RWPE1 (cell line): ENCODE measurements around the gene OXLD1.
A peak's percentile ranks its signal among the peaks of the same experiment; 100 is the strongest.

Source experiments
- CTCF ChIA-PET: fragments of 350-600 bp; sonication (Branson Sonifier 250); formaldehyde crosslinking; extraction: SDS; loops from one replicate; lab custom pipeline; 2021; lab: Yijun Ruan, JAX
- POLR2A ChIA-PET: fragments of 400-600 bp; formaldehyde crosslinking; extraction: SDS; loops from one replicate; lab custom pipeline; 2020; ENCODE audit warnings: antibody characterized with exemption; ENCODE audit not compliant: low non-redundant PET; lab: Yijun Ruan, JAX
- DNase-seq: peaks from one replicate; pipeline ENCODE4 v3.0.0; 2012; ENCODE audit warnings: low spot score
- H3K27ac ChIP-seq: fragments of 450-650 bp; 2 replicates; pipeline ENCODE4 v1.5.1; 2017
- TF ChIP-seq, protein P1 (sequence below): fragments of 450-650 bp; conservative IDR thresholded peaks from 2 replicates; pipeline ENCODE4 v1.5.1; 2017; ENCODE audit warnings: low read depth, mild to moderate bottlenecking

Gene OXLD1

DNA sequence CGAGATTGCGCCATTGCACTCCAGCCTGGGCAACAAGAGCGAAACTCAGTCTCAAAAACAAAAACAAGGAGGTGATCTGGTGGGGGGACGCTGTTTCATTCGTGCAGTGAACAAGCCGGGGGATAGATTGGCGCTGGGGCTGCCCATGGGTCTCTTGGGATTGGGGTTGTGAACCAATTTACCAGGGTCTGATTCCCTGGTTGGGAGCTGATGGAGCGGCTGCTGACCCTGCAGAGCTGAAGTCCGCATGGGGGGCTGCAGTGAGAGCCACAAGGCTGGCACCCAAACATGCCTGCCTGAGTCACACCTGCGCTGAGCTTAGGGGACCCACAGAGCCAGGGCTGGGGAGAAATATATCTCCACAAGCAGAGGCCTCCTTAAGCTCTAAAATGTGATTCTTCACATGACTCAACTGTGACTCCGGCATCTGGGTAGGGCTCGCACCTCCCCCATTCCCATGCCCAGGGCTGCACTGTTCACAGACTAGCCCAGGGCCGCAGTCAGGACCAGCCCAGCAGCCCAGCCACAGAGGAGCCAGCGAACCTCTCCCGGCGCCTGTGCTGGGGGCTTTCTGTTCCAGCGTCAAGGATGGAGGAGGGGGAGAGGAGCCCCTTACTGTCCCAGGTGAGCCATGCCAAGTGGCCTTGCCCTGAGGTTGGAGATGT is 24.4 kb downstream of the OXLD1 start:
- ChIA-PET CTCF (no interaction called here), POLR2A (no interaction called here)
- TF ChIP-seq, protein P1, sequence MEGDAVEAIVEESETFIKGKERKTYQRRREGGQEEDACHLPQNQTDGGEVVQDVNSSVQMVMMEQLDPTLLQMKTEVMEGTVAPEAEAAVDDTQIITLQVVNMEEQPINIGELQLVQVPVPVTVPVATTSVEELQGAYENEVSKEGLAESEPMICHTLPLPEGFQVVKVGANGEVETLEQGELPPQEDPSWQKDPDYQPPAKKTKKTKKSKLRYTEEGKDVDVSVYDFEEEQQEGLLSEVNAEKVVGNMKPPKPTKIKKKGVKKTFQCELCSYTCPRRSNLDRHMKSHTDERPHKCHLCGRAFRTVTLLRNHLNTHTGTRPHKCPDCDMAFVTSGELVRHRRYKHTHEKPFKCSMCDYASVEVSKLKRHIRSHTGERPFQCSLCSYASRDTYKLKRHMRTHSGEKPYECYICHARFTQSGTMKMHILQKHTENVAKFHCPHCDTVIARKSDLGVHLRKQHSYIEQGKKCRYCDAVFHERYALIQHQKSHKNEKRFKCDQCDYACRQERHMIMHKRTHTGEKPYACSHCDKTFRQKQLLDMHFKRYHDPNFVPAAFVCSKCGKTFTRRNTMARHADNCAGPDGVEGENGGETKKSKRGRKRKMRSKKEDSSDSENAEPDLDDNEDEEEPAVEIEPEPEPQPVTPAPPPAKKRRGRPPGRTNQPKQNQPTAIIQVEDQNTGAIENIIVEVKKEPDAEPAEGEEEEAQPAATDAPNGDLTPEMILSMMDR: no peak
- peak; percentile 92 for DNase-seq
- H3K27ac ChIP-seq: peak overlapping the region; percentile 80

- ChIA-PET CTCF (interaction anchor here (0.6 kb wide), 1 partner anchor 417 kb away, joined by 4 read pairs; the partner anchor contains the start of gene CEP131), POLR2A (no interaction called here)
- peak overlapping the region; percentile 2; the same call in 1 of the 2 replicates for H3K27ac ChIP-seq
- TF ChIP-seq, protein P1: no peak
- no peak for DNase-seq
Measured at GRCh38 chr17:81640011-81640410, 26.4 kb downstream of the OXLD1 start.

GRCh38 chr17:81638683-81639082 is 27.7 kb downstream of the OXLD1 start:
- no peak overlapping the region for H3K27ac ChIP-seq
- TF ChIP-seq, protein P1: no peak
- no peak for DNase-seq
- POLR2A ChIA-PET: no interaction called here
- CTCF ChIA-PET: interaction anchor here (0.6 kb wide), 1 partner anchor 37 kb away, joined by 3 read pairs; no protein-coding TSS in a partner anchor

- DNase-seq: peak; percentile 98
- POLR2A ChIA-PET: interaction anchor here (0.6 to 1.0 kb wide), 2 partner anchors 29 to 30 kb away, joined by 3 to 4 read pairs; partner anchors contain the start of gene CCDC137
- TF ChIP-seq, protein P1: no peak
- peak within 1 kb of the TSS; percentile 88 for H3K27ac ChIP-seq
- CTCF ChIA-PET: no interaction called here
Measured at GRCh38 chr17:81636505-81637288, 29.7 kb downstream of the OXLD1 start, which contains the start of the genes NPLOC4 and TSPAN10. Gene NPLOC4, minus strand, starts transcription at chr17:81637112. Its CDS starts 182 bp downstream, at chr17:81636930. Gene TSPAN10, plus strand, starts transcription at chr17:81637196. Its CDS starts 5,217 bp downstream, at chr17:81642413.

- DNase-seq: no peak
- peak overlapping the region; percentile 88 for H3K27ac ChIP-seq
- ChIA-PET CTCF (interaction anchor here (0.6 kb wide), 2 partner anchors 11 to 62 kb away, joined by 3 to 4 read pairs; no protein-coding TSS in a partner anchor), POLR2A (interaction anchor here (0.6 to 1.0 kb wide), 2 partner anchors 29 to 31 kb away, joined by 3 to 4 read pairs; partner anchors contain the start of gene CCDC137)
- TF ChIP-seq, protein P1: no peak
Measured at GRCh38 chr17:81635973-81636504, 30.4 kb downstream of the OXLD1 start.

GRCh38 chr17:81635431-81635830 is 31.0 kb downstream of the OXLD1 start:
- TF ChIP-seq, protein P1: no peak
- DNase-seq: no peak
- CTCF ChIA-PET: interaction anchor here (0.6 kb wide), 2 partner anchors 11 to 62 kb away, joined by 3 to 4 read pairs; no protein-coding TSS in a partner anchor
- POLR2A ChIA-PET: no interaction called here
- H3K27ac ChIP-seq: peak overlapping the region; percentile 88
